Liver (tissue), 9 donors: ENCODE measurements around the gene SEZ6L2. TPM values are rescaled to one million over a fixed set of nuclear protein-coding genes. Genes with fewer than 3 reads are reported as not detected.
A peak's percentile ranks its signal among the peaks of the same experiment; 100 is the strongest.

Experiments used
- DNase-seq: peaks from one replicate; pipeline ENCODE4 v3.0.0-alpha.2; 2017; ENCODE audit warnings: low spot score
- H3K27ac ChIP-seq, 2 donors: one replicate each; pipeline ENCODE4 v1.7.0; 2013; ENCODE audit warnings: inconsistent platforms in 2 of 2, low read length in 2 of 2, control low read depth in 1 of 2, low read depth in 1 of 2, mild to moderate bottlenecking in 1 of 2
- H3K27me3 ChIP-seq, 4 donors: one replicate each; pipeline versions ENCODE4 v1.6.1 to v1.7.0; 2013; ENCODE audit warnings: low read length in 3 of 4, inconsistent platforms in 1 of 4, mild to moderate bottlenecking in 1 of 4, moderate library complexity in 1 of 4; ENCODE audit not compliant: control insufficient read depth in 4 of 4, insufficient read depth in 4 of 4
- H3K36me3 ChIP-seq, 4 donors: one replicate each; pipeline versions ENCODE4 v1.6.1 to v1.7.0; 2013; ENCODE audit warnings: low read length in 3 of 4, mild to moderate bottlenecking in 3 of 4, low read depth in 1 of 4, moderate library complexity in 1 of 4; ENCODE audit not compliant: control insufficient read depth in 4 of 4, insufficient read depth in 3 of 4
- H3K4me1 ChIP-seq, 4 donors: one replicate each; pipeline versions ENCODE4 v1.6.1 to v1.7.0; 2013; ENCODE audit warnings: low read length in 3 of 4, mild to moderate bottlenecking in 3 of 4, moderate library complexity in 1 of 4; ENCODE audit not compliant: control insufficient read depth in 4 of 4, insufficient read depth in 4 of 4
- H3K4me3 ChIP-seq, 3 donors: one replicate each; pipeline versions ENCODE4 v1.6.1 to v1.7.0; 2013; ENCODE audit warnings: low read length in 3 of 3, control low read depth in 1 of 3, low read depth in 1 of 3, mild to moderate bottlenecking in 1 of 3
- H3K9ac ChIP-seq, 2 donors: one replicate each; pipeline ENCODE4 v1.7.0; 2013; ENCODE audit warnings: low read length in 2 of 2, mild to moderate bottlenecking in 2 of 2, moderate library complexity in 2 of 2, control low read depth in 1 of 2, low read depth in 1 of 2
- H3K9me3 ChIP-seq, 4 donors: one replicate each; pipeline versions ENCODE4 v1.6.1 to v1.7.0; 2013; ENCODE audit warnings: low read length in 3 of 4; ENCODE audit not compliant: control insufficient read depth in 4 of 4
- CTCF ChIP-seq: fragments of 150-350 bp; IDR thresholded peaks from 2 replicates; pipeline ENCODE4 v1.5.1; 2017; ENCODE audit warnings: improper control_type of control experiment, low read depth, low read length; ENCODE audit not compliant: missing input control
- EGR1 ChIP-seq, 2 donors: IDR thresholded peaks; 2 replicates each; pipeline ENCODE4 v1.6.1; 2016 to 2018; ENCODE audit warnings: antibody characterized with exemption in 2 of 2, low read depth in 2 of 2
- FOXA1 ChIP-seq: IDR thresholded peaks from 2 replicates; pipeline ENCODE4 v1.6.1; 2016; ENCODE audit warnings: antibody characterized with exemption
- FOXA2 ChIP-seq: IDR thresholded peaks from 2 replicates; pipeline ENCODE4 v1.6.1; 2016; ENCODE audit warnings: antibody characterized with exemption
- GABPA ChIP-seq, 2 donors: IDR thresholded peaks in 1 of 2; conservative IDR thresholded peaks in 1 of 2; 2 replicates each; pipeline ENCODE4 v1.6.1; 2016; ENCODE audit warnings: antibody characterized with exemption in 2 of 2, mild to moderate bottlenecking in 1 of 2, moderate library complexity in 1 of 2
- HNF4A ChIP-seq, 2 donors: conservative IDR thresholded peaks; 2 replicates each; pipeline ENCODE4 v1.6.1; 2016; ENCODE audit warnings: antibody characterized with exemption in 2 of 2, mild to moderate bottlenecking in 2 of 2
- HNF4G ChIP-seq: IDR thresholded peaks from 2 replicates; pipeline ENCODE4 v1.6.1; 2016; ENCODE audit warnings: antibody characterized with exemption
- JUND ChIP-seq, 2 donors: IDR thresholded peaks; 2 replicates each; pipeline ENCODE4 v1.6.1; 2016; ENCODE audit warnings: antibody characterized with exemption in 2 of 2
- MAX ChIP-seq: IDR thresholded peaks from 2 replicates; pipeline ENCODE4 v1.6.1; 2016; ENCODE audit warnings: antibody characterized with exemption
- NR2F2 ChIP-seq: IDR thresholded peaks from 2 replicates; pipeline ENCODE4 v1.6.1; 2016; ENCODE audit warnings: antibody characterized with exemption
- RAD21 ChIP-seq, 2 donors: IDR thresholded peaks; 2 replicates each; pipeline ENCODE4 v1.6.1; 2016; ENCODE audit warnings: antibody characterized with exemption in 2 of 2, mild to moderate bottlenecking in 2 of 2
- RXRA ChIP-seq, 2 donors: IDR thresholded peaks; 2 replicates each; pipeline ENCODE4 v1.6.1; 2017 to 2018; ENCODE audit warnings: antibody characterized with exemption in 2 of 2, mild to moderate bottlenecking in 1 of 2
- SP1 ChIP-seq: IDR thresholded peaks from 2 replicates; pipeline ENCODE4 v1.6.1; 2018; ENCODE audit warnings: antibody characterized with exemption, mild to moderate bottlenecking
- TAF1 ChIP-seq: conservative IDR thresholded peaks from 2 replicates; pipeline ENCODE4 v1.6.1; 2016; ENCODE audit warnings: antibody characterized with exemption, mild to moderate bottlenecking
- YY1 ChIP-seq: IDR thresholded peaks from 2 replicates; pipeline ENCODE4 v1.6.1; 2016; ENCODE audit warnings: antibody characterized with exemption, mild to moderate bottlenecking
- WGBS: extraction: QIAGEN DNeasy Blood & Tissue Kit; methylation state at CpG from one replicate; pipeline ENCODE4 v1.1.7; 2013; 5-methylcytosine and 5-hydroxymethylcytosine counted together
- polyA plus RNA-seq, 2 donors: library from polyadenylated mRNA; stranded (reverse) in 1 of 2; unstranded in 1 of 2; fragments of 200-250 nt in 1 of 2; fragments of >200 nt in 1 of 2; fragmentation: Nextera tagmentation in 1 of 2; extraction: Ambion mirVana in 1 of 2; gene quantifications; one replicate each; pipeline versions ENCODE4 v1.2.1 to v1.2.3, GENCODE V29; 2013 to 2015
- total RNA-seq, 2 donors: library from RNA; depleted of rRNA; stranded (reverse); fragments of >200 nt; gene quantifications; one replicate each; pipeline ENCODE4 v1.2.3, GENCODE V29; 2014
- TF ChIP-seq, protein P1 (sequence below): IDR thresholded peaks from 2 replicates; pipeline ENCODE4 v1.6.1; 2016; ENCODE audit warnings: antibody characterized with exemption, mild to moderate bottlenecking
- TF ChIP-seq, protein P2 (sequence below): IDR thresholded peaks from 2 replicates; pipeline ENCODE4 v1.6.1; 2016; ENCODE audit warnings: antibody characterized with exemption
- TF ChIP-seq, protein P3 (sequence below): IDR thresholded peaks from 2 replicates; pipeline ENCODE4 v1.6.1; 2016; ENCODE audit warnings: antibody characterized with exemption
- donor health status: healthy.
- donor health status: healthy.
- donor health status: healthy.
- donor health status: healthy.
- donor health status: healthy.

The SEZ6L2 gene
- total and polyA plus RNA-seq, 4 donors = 0.24 to 0.37 (median 0.30) TPM

DNA sequence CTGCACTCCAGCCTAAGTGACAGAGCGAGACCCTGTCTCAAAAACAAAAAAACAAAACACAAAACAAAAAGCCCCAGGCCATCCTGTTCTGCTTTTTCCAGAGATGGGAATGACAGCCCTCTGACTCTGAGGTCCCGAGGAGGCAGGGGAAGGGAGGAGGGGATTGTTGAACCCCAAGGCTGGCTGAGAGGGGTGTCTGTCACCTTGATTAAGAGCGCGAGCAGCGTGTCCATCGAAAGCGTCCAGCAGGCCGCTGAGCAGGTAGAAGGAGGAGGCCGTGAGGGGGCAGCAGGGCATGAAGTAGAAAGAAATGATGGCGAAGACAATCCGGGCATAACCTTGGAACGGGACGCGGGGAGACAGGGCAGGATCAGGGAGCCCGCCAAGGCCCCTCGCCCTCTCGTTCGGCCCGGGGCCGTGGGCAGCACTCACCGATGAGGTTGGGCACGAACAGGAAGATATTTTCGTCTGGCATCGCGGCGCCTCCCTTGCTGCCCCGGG lies 36.9 kb downstream of the SEZ6L2 start:
- Histone ChIP-seq H3K36me3 (peaks cover 0 to 19% (median 8%) of the 10 kb centered on the region in 4 donors), H3K4me1 (peaks cover 7 to 36% (median 22%) of the 10 kb centered on the region in 4 donors), H3K9me3 (no peaks in the 10 kb centered on the region), H3K27ac (peak overlapping the region; percentile 88 to 95), H3K9ac (peak overlapping the region; percentile 56 to 97), H3K4me3 (peak overlapping the region; percentile 87 to 98 (median 93)), H3K27me3 (no peaks in the 10 kb centered on the region)
- whole genome bisulfite sequencing = 3% methylated on average over 27 of the region's 27 CpGs
- TF ChIP-seq, protein P1, sequence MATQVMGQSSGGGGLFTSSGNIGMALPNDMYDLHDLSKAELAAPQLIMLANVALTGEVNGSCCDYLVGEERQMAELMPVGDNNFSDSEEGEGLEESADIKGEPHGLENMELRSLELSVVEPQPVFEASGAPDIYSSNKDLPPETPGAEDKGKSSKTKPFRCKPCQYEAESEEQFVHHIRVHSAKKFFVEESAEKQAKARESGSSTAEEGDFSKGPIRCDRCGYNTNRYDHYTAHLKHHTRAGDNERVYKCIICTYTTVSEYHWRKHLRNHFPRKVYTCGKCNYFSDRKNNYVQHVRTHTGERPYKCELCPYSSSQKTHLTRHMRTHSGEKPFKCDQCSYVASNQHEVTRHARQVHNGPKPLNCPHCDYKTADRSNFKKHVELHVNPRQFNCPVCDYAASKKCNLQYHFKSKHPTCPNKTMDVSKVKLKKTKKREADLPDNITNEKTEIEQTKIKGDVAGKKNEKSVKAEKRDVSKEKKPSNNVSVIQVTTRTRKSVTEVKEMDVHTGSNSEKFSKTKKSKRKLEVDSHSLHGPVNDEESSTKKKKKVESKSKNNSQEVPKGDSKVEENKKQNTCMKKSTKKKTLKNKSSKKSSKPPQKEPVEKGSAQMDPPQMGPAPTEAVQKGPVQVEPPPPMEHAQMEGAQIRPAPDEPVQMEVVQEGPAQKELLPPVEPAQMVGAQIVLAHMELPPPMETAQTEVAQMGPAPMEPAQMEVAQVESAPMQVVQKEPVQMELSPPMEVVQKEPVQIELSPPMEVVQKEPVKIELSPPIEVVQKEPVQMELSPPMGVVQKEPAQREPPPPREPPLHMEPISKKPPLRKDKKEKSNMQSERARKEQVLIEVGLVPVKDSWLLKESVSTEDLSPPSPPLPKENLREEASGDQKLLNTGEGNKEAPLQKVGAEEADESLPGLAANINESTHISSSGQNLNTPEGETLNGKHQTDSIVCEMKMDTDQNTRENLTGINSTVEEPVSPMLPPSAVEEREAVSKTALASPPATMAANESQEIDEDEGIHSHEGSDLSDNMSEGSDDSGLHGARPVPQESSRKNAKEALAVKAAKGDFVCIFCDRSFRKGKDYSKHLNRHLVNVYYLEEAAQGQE = no peak
- TF ChIP-seq RAD21 (IDR thresholded peaks at IDR 0.05) = no peak
- TF ChIP-seq, protein P2, sequence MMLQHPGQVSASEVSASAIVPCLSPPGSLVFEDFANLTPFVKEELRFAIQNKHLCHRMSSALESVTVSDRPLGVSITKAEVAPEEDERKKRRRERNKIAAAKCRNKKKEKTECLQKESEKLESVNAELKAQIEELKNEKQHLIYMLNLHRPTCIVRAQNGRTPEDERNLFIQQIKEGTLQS = no peak
- TF ChIP-seq FOXA2 = no peak
- TF ChIP-seq YY1 = no peak
- TF ChIP-seq MAX = no peak
- no peak for TF ChIP-seq GABPA (IDR thresholded peaks at IDR 0.05 in 1 of 2, conservative IDR thresholded peaks at IDR 0.05 in 1 of 2)
- TF ChIP-seq CTCF = no peak
- TF ChIP-seq TAF1 = no peak
- TF ChIP-seq HNF4A (conservative IDR thresholded peaks at IDR 0.05) = no peak
- no peak for TF ChIP-seq FOXA1
- no peak for TF ChIP-seq EGR1 (IDR thresholded peaks at IDR 0.05; ENCODE audit: low read depth in 2 of 2)
- TF ChIP-seq HNF4G = no peak
- no peak for TF ChIP-seq RXRA (IDR thresholded peaks at IDR 0.05)
- TF ChIP-seq, protein P3, sequence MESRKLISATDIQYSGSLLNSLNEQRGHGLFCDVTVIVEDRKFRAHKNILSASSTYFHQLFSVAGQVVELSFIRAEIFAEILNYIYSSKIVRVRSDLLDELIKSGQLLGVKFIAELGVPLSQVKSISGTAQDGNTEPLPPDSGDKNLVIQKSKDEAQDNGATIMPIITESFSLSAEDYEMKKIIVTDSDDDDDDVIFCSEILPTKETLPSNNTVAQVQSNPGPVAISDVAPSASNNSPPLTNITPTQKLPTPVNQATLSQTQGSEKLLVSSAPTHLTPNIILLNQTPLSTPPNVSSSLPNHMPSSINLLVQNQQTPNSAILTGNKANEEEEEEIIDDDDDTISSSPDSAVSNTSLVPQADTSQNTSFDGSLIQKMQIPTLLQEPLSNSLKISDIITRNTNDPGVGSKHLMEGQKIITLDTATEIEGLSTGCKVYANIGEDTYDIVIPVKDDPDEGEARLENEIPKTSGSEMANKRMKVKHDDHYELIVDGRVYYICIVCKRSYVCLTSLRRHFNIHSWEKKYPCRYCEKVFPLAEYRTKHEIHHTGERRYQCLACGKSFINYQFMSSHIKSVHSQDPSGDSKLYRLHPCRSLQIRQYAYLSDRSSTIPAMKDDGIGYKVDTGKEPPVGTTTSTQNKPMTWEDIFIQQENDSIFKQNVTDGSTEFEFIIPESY = no peak
- TF ChIP-seq NR2F2 = no peak
- TF ChIP-seq SP1 = no peak
- no peak for TF ChIP-seq JUND (IDR thresholded peaks at IDR 0.05)
- DNase-seq = peak; percentile 45
